CD1c-positive myeloid dendritic cell (primary cell): ENCODE measurements around the gene MYO1B.
"Not testable (repeated sequence)": the region's sequence is repeated elsewhere in the genome, so short reads cannot be mapped to it uniquely, and the experiment has no call there.

Experiments
- DNase-seq: peaks from one replicate; pipeline ENCODE4 v3.0.0-alpha.2; 2016; ENCODE audit errors: extremely low spot score

Gene MYO1B

DNA sequence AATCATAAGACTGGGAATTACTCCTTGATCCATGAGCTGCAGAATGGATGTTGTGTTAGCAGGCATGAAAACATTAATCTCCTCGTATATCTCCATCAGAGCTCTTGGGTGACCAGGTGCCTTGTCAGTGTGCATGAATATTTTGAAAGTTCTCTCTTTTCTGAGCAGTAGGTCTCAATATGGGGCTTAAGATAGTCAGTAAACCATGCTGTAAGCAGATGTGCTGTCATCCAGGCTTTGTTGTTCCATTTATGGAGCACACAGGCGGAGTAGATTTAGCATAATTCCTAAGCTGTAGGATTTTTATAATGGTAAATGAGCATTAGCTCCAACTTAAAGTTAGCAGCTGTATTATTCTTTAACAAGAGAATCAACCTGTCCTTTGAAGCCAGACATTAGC lies 160.3 kb downstream of the MYO1B start:
- no peak for DNase-seq

DNA sequence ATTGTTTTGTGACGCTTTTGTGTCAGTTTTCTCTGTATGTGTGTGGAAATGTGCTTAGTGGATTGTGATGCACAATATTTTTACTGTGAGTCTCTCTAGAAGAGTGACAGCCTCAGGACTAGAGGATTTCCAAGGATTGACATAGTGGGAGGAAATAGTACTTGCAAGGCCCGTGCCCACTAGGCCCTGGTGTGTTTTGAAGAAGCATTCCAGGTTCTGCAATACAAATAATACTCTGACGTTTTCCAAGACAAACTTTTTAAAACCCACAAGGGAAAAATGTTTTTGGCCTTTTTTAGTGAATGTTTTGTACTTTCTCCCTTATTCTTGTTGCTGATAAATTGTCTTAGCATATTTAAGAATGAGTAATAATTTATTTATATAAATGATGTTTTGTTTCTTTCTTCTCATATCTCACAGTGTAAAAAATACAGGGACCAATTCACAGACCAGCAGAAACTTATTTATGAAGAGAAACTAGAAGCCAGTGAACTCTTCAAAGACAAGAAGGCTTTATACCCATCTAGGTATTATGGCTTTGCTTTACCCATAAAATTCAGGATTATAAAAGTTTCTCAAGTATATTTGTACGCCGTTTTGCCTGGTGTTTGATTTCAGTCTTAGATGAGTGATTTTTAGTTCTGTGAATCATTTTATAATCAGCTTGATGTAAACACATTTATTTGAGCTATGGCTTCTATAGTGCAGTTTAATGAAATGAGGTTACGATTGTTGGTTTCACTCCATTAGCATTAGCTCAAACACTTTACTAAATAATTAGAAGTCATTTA lies 165.6 kb downstream of the MYO1B start:
- no peak for DNase-seq

DNA sequence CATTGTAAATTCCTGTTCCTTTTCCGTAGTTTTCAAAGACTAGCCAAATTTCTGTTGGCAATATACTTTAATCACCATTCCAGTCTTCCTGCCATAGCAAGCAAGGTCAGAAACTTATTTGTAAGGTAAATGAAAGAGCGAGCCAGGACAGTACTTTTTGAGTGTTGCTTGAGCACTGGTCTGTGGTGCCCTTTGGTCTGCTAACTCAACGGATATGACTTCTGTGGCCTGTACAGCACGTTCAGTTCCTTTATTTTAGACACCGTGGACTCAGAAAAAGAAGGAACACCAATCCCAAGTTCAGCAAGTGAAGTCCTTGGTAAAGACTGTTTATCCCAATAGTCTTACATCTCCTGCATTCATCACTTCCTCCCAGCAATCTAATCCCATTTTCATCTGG lies 166.3 kb downstream of the MYO1B start:
- peak; percentile 14 for DNase-seq

DNA sequence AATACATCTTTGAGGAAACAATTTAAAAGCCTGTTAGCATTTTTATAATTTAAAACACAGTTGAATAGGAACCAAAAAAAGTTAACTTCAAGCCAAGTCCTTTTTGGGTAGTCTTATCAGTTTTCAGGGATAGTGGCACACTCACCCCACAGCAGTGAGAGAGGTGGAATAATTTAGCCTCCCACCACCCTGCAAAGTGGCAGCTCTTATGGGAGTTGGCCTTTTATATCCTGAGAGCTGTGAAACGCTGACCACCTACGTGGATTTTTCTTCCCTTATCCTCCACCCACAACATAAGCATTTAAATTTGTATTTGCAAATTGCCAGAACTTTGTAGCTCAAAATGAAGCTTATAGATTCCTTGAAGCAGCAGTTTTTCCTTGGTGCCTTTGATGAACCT lies 167.1 kb downstream of the MYO1B start:
- DNase-seq: peak; percentile 10

DNA sequence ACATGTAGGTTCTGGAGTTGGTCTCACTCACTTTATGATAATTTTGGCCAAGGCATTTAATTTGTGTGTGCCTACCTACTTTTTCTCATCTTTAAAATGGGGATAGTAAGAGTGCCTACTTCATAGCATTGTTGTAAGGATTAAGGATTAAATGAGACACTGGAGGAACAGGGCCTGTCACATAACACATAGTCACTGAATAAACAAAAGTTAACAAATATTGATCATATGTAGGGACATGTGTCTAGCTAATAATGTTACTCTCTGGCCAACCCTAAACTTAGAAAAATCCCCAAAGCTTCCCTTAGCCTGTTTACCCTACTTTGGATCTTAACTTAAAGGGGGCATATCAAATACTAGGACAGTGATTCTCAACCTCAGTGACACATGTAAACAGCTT lies 169.9 kb downstream of the MYO1B start:
- DNase-seq: no peak

DNA sequence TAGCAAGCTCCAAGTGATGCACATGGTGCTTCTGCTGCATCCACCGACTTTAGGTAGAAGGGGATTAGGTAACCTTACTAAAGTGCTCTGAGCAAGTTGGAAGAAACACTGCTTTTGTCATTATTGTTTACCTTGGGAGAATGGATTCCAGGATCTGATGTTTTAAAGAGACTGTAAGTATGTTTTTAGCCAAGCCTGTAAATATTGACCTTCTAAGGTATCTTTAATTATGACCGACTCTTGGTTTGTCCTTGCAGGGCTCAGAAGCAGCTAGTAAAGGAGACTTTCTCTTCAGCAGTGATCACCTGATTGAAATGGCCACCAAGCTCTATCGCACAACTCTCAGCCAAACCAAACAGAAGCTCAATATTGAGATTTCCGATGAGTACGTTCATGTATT lies 170.7 kb downstream of the MYO1B start:
- DNase-seq: no peak

DNA sequence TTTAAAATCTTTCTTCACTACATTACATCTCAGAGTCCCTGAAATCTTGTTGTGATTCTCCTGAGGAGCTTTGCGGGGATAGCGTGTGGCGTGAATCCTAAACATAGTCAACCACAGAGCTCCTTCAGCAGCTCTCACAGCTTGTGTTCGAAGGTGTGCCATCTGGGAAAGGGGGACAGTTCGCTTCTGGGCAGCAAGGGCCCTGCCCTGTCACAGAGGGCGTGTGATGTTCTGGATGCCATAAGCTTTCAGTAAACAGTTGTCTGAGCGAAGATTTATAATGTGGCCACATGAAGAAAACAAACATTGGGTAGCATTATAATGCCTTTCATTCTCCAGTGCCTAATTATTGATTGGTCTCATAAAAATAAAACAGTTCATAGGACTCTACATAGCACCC lies 172.5 kb downstream of the MYO1B start:
- no peak for DNase-seq

DNA sequence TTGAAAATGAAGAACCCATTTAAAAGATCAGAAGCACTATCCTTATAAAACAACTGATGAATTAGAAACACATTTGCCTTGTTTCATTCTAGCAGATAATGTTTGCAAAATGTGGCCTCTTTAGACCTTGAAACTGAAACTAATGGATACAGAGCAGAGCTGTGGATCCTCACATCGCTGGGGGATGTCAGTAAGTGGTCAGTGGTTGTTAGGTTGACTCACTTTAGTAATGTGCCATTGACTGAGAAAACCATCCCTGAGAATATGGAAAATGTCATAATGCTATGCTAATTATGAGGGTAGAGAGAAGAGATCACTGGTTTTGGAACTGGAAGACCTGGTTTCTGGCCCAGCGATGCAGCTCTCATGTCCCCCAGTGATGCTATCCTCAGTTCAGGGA lies 176.7 kb downstream of the MYO1B start:
- no peak for DNase-seq

DNA sequence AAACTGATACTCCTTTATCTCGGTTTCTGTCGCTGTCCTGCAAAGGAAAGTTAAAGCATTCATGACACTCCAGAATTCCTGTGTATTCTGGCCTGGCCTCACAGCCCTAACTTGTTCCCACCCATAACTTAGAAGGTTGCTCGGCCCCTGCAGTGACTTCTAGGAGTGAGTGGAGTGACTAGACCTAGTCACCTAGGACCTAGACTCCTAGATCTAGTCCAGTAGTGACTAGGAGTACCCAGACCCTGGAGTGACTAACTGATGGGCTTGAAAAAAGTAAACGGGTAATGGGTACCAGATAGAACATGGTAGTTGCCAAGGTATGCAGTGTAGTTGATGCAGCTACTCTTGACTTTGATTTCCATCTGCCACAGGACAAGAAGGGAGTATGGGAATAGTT lies 181.8 kb downstream of the MYO1B start:
- DNase-seq: no peak

DNA sequence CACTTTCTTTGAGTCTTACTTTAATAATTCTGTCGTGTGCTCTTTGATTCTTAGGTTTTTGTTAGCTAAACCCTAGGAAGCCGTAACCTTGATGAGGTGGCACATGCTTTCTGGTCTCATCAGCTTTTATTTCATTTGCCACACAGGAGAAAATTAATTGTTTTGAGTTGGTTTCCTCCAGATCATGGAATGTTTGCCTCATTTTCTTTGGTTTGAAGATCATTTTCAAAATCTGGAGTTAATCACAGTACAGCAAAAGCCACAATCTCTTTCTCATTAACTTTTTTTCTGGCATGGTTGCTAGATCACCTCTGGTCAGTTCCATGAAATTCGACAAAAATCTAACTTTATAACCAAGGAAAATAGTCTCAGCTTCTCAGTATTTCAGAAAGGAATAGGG lies 182.9 kb downstream of the MYO1B start:
- DNase-seq: no peak

DNA sequence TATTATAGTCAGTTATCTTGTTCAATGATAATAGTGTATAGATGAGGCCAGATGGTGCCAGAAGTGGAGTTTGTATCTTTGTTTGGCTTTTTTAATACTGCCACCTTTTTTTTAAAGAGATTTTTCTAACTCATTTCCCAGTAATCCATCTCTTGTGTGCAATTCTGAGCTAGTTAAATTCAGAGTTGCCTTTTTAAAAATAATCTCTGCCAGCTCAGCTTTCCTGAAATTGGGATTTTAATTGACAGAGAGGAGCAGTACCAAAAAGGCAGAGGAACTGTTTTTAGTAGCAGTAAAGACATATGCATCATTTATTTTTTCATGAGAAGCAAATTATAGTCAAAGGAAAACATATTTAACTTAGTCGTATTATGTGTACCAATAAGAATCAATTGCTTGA lies 185.3 kb downstream of the MYO1B start:
- no peak for DNase-seq

DNA sequence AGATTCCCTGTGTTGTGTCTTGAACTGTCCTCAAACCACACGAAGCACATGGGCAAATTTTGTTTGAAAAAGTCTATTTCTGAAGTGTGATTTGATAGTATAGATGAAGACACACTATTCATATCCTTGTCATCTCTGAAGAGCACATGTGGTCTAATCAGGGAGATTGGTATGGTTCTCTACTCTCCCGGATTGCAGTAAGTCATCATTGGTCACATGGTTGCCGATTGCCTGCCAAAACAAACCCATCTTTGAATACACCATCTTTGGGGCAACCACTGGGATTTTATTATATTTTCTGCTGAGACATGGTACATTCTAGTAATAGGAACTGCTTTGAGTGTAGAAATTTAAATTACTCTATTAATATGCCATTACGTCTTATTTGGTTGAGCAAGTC lies 186.9 kb downstream of the MYO1B start:
- DNase-seq: no peak

DNA sequence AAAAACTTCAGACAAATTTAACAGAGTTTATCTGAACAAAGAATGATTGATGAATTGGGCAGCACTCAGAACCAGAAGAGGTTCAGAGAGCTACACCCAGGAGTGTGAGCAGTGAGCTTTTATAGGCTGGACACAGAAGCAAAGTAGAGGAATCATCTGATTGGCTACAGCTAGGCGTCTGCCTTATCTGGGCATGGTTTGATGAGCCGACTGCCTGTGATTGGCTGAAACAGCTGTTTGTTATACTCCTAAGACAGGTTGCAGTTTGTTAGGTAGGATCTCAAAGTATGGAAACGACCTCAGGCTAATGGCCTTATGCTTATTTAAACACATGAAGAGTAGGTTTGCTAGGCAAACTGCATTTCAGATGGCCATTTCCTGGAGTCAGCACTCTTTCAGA lies 188.9 kb downstream of the MYO1B start:
- no peak for DNase-seq

DNA sequence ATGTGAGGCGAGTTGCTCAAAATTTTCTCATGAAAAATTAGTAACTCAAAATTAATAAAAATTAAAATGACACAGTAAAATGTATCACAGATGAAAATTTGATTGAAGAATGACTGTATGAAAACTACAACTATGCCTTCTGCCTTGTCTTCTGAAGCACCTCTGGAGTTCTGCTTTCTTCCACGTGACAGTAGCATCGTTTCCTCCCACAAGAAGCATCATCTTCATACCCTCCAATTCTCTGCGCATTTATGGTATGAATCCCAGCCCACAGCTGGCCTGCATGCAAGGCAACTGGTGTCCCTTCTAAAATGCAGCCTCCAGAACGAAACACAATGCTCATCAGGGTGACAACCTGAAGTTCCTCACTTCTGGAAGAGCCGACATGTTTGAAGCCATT lies 189.9 kb downstream of the MYO1B start:
- DNase-seq: peak; percentile 12

DNA sequence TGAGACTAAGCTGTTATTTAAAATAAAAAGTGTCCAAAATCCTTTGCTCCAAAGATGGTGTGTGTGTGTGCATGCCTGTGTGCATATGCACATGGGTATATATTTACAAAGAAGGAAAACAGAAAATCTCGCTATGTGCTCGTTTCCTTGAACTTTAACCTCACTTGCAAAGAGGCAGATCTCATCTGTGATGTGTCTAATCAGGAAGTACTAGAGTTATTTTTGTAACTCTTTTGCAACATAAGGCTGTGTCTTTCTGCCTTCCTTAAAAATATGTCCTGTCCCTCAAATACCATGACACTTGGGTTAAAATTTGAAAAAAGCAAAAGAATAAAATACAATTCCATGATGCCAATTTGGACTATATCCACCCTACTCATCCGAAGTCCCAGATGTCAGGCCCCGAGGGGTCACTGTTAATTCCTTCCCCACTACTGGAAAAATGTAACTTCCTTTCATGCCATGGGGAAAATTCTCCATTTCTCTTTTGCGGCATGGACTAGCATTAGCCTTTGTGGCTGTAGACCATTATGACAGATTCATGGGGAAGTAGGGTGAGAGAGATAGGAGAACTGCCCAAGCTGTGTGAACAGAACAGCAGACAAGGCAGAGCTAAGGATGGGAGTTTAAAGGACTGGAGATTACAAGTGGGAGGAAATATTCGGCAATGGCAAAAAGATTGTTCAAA lies 191.3 kb downstream of the MYO1B start:
- peak; percentile 82 for DNase-seq

DNA sequence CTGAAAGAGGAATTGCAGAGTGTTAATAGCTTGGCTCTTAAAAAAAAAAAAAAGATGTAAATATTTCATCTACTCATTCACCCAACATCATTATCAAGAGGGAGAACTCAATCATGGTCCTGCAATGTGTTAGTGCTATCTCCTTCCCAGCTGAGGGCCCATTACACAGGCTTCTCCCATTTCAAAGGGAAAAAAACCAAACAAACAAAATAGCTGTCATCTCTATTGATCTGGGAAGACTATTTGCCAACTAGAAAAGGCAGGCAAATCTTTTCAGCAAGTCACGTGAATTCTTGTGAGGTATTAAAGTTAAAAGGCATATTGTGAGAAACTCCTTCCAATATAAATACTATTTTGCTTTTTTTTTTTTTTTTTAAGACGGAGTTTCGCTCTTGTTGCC lies 194.3 kb downstream of the MYO1B start:
- DNase-seq: no peak

DNA sequence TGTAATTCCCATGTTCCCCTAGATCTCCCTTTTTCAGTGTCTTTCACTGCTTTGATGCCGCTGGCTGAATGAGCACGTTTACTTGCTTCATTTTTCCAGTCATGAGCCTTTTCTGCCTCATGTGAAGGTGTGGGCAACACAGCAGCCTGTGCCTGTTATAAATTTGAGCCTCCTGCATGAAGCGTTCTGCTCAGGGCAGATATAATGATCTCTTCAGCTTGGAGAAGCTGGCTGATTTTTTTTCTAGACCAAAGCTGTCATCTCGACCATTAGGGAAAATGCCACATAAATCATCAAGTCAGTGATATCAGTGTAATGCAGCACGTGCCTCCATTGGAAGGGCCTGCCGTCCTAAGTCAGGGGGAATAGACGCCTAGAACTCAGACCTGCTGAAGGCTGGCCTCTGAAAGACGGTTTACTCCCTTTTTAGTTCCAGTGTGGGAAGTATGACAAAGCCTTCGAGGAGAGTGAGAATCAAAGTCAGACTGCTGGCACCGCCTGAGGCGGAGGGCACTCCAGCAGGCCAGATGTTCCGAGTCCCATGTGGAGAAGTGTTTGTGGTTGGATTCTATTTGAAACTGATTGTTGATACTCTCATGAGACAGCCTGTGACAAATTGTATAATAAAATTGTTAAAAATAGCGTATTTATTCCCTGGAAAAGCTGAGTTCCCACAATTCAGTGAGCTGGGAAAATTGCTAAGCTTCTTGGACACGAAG lies 196.5 kb downstream of the MYO1B start:
- no peak for DNase-seq

DNA sequence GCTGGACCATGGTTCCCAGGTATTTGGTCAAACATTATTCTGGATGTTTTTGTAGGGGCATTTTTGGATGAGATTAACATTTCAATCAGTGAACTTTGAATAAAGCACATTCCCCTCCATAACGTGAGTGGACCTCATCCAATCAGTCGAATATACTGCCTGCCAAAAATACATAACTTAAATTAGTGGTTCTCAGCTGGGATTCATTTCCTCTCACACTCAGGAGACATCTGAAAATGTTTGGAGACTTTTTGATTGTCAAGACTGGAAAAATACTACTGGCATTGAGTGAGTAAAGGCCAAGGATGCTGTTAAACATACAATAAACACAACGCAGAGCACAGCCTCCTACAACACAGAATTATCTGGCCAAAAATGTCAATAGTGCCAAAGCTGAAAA lies 198.2 kb downstream of the MYO1B start:
- no peak for DNase-seq

DNA sequence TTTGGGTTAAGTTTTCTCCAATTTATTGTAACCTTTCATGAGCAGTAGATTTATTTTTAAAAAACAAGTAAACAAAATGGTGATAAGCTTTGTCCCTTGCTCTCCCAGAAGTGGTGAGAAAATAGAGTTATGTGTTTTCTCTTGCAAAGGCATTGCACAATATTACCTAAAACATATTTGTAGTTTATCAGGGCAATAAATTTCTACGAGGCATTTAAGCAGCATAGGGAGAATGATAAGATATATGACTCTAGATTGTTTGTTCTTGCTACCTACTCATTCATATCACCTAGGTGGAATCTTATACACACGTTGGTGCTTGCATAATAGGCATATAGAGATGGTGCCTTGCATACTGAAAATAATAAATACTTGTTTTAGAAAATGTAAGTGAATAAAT lies 201.7 kb downstream of the MYO1B start:
- no peak for DNase-seq

DNA sequence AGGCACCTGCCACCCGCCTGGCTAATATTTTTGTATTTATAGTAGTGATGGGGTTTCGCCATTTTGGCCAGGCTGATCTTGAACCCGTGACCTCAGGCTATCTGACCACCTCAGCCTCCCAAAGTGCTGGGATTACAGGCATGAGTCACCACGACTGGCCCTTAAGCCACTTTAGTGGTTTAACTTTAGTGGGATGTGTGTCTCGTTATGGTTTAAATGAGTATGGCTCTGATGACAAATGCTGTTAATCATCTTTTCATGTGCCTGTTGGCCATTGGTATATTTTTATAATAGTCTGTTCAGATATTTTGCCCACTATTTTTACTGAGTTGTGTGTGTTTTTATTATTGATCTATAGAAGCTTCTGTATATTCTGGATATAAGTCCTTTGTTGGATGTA lies 205.9 kb downstream of the MYO1B start:
- DNase-seq: no peak

DNA sequence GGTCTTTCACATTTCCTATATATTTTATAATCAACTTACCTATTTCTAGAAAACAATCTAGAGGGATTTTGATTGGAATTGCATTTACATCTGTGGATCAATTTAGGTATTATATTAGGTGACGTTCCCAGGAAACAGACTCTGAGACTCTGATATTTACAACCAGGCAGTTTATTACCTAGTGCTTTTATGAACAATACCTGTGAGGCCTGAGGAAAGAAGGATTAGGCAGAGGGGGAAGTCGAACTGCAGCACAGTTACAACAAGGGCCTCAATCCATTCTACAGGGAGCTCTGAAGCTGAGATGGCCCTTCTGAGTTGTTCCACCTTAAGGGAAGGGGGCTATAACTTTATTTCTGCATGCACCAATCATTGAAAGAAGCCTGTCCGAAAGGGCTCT lies 206.9 kb downstream of the MYO1B start:
- no peak for DNase-seq

DNA sequence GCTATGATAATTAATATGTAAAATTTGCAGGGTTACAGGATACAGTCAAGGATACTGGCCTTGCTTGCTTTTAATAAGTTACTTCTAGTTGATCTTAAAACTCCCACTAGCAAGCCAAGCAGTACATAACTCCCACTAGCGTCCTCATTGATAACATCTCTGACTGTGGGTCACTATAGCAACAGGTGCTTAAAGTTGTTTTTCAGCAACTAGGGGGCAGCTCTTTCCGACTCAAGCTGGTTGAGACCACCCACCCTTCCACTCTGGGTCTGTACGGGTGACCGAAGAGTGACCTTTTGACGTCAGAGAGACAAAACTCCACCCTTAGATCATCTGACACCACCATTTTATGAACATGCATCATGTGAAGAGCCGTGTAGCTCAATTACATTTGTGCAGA lies 208.6 kb downstream of the MYO1B start:
- no peak for DNase-seq

DNA sequence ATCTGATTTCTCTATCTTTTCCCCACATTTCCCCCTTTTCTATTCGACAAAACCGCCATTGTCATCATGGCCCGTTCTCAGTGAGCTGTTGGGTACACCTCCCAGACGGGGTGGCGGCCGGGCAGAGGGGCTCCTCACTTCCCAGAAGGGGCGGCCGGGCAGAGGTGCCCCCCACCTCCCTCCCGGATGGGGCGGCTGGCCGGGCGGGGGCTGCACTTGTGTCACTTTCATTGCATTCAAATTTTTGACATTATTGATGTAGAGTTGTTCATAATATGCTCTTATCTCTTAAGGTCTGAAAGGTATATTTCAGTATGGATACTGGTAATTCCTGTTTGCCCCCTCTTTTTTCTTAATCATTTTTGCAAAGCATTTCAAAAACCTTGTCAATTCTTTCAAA lies 211.3 kb downstream of the MYO1B start:
- not testable (repeated sequence) for DNase-seq
